ENCODE measurements around the gene ZXDC. TPM values are rescaled to one million over a fixed set of nuclear protein-coding genes. Genes with fewer than 3 reads are reported as not detected.
A peak's percentile ranks its signal among the peaks of the same experiment; 100 is the strongest.

Gene ZXDC
- total RNA-seq, 1 donor from 2014 or later, result 36.8 TPM

DNA sequence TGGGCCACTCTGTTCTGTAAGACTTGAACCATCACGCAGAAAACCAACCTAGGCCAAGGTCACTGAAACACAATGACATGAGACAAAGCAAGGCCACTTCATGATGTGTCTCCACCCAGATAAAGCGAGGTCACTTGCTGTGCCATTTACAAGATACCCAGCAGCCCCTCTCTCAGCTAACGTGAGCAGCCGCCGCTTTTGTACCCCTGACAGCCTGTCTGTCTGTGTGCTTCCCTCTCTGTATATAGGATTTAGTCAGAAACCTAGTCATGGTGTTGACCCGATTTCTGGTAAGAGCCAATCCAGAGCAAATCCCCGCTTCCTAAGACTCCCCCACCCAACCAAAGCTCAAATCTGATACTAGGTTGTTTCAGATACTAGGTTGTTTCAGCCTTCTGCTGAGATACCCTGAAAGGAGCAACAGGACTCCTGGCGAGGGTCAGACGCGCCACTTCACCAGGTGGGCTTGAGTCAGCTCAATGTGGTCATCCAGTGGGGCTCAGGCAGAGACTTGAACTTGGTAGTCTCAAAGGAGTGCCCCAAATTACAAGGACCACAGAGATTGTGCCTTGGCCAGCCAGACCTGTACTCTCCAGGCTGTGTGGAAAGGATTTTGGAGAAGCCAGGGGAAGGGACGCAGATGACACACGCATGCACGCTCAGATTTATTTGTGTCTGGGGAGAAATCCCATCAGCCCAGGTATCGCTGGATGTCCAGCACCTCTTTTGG lies 3.1 kb upstream of the ZXDC start:
- no peaks in the 10 kb centered on the region for H3K36me3 ChIP-seq

DNA sequence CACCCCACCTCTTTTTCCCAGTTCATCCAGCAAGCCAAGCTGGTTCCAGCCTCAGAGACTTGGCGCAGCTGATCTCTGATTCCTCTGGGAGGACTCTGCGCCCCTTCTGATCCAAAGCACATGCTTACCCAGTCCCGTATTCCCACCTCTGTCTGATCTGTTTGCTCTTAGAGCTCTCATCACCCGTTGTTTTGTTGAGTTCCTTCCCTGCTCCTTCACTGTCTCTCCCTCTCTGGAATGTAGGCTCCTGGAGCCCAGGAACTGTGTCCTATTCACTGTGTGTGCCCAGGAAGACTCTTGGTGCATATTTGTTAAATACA lies 1.3 kb upstream of the ZXDC start:
- no peaks in the 10 kb centered on the region for H3K27me3 ChIP-seq
- TF ChIP-seq POLR2A (IDR thresholded peaks at IDR 0.05) (no peak), POLR2AphosphoS5 (IDR thresholded peaks at IDR 0.05; ENCODE audit: insufficient read depth in 1 of 2, low read depth in 1 of 2) (no peak)
- TF ChIP-seq, protein P1, sequence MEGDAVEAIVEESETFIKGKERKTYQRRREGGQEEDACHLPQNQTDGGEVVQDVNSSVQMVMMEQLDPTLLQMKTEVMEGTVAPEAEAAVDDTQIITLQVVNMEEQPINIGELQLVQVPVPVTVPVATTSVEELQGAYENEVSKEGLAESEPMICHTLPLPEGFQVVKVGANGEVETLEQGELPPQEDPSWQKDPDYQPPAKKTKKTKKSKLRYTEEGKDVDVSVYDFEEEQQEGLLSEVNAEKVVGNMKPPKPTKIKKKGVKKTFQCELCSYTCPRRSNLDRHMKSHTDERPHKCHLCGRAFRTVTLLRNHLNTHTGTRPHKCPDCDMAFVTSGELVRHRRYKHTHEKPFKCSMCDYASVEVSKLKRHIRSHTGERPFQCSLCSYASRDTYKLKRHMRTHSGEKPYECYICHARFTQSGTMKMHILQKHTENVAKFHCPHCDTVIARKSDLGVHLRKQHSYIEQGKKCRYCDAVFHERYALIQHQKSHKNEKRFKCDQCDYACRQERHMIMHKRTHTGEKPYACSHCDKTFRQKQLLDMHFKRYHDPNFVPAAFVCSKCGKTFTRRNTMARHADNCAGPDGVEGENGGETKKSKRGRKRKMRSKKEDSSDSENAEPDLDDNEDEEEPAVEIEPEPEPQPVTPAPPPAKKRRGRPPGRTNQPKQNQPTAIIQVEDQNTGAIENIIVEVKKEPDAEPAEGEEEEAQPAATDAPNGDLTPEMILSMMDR (IDR thresholded peaks at IDR 0.05), result no peak
- no peaks in the 10 kb centered on the region for H3K9me3 ChIP-seq
- intact Hi-C loops (cut with DNase I), result loop anchor here (10.0 kb wide), 1 partner anchor 122 kb away; the partner anchor contains the start of gene KLF15
- peaks cover 37% of the 10 kb centered on the region for H3K4me1 ChIP-seq
- no peak overlapping the region for H3K4me3 ChIP-seq
- H3K27ac ChIP-seq, result peak overlapping the region; percentile 90
- no peaks in the 10 kb centered on the region for H3K36me3 ChIP-seq
- no peak for DNase-seq (ENCODE audit: extremely low spot score in 2 of 2)

More for the DNA sequence above, 3.1 kb upstream of the ZXDC start:
- intact Hi-C loops (cut with DNase I), result loop anchor here (10.0 kb wide), 1 partner anchor 124 kb away; the partner anchor contains the start of gene KLF15
- Histone ChIP-seq H3K9me3 (no peaks in the 10 kb centered on the region), H3K27me3 (no peaks in the 10 kb centered on the region), H3K27ac (no peak overlapping the region), H3K4me3 (no peak overlapping the region), H3K4me1 (peaks cover 20% of the 10 kb centered on the region)
- TF ChIP-seq POLR2AphosphoS5 (IDR thresholded peaks at IDR 0.05; ENCODE audit: insufficient read depth in 1 of 2, low read depth in 1 of 2) (no peak), POLR2A (IDR thresholded peaks at IDR 0.05) (no peak)
- TF ChIP-seq, protein P1 (IDR thresholded peaks at IDR 0.05), result no peak
- no peak for DNase-seq (ENCODE audit: extremely low spot score in 2 of 2)

DNA sequence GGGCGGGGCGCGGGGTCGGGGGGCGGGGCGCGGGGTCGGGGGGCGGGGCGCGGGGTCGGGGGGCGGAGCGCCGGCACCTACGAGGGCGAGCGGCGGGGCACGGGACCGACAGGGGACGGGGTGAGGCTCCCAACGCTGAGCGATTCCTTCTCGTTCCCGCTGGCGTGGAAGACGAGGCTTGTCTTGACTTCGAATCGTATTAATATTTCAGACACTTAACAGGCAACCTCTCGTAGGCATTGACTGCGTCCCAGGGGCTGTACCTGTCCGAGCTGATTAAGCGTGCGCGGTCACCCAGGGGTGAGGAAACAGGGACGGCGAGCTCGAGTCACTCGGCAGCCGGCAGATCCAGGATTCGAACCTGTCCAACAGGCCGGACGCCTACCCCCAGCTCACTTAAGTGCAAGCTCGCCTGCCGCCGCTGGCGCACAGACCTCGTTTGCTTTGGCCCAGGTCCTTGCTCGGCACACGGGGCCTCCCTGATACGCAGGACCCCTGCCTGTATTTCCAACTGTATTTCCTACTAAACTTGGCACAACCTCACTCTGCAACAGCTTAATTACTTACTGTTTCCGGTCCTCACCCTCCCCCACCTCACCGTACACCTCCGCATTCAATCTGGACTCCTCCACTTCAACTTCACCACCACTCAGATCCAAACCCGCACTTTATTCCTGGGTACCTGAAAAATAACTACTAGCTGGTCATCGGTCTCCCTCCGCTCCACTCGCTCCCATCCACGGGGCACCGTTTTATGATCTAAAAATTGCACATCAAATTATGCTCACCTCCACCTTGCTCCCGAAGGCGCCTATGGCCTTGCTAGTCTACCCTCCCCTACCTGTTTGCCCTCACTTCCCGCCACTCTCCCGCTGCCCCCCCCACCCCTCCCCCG lies 722 bp upstream of the ZXDC start:
- Histone ChIP-seq H3K9me3 (no peaks in the 10 kb centered on the region), H3K36me3 (peaks cover 0 to 2% of the 10 kb centered on the region in 2 donors), H3K27me3 (no peaks in the 10 kb centered on the region), H3K27ac (peak overlapping the region; percentile 90), H3K4me1 (peaks cover 43% of the 10 kb centered on the region), H3K4me3 (peak overlapping the region; percentile 55 to 74)
- DNase-seq (ENCODE audit: extremely low spot score in 2 of 2), result peak in 1 of 2 donors; percentile 93
- intact Hi-C loops (cut with DNase I), result loop anchor here (10.0 kb wide), 1 partner anchor 122 kb away; the partner anchor contains the start of gene KLF15
- TF ChIP-seq POLR2A (IDR thresholded peaks at IDR 0.05), result peak in 1 of 2 donors; percentile 79
- TF ChIP-seq, protein P1 (IDR thresholded peaks at IDR 0.05), result no peak
- peak in 1 of 2 donors; percentile 88 for TF ChIP-seq POLR2AphosphoS5 (IDR thresholded peaks at IDR 0.05; ENCODE audit: insufficient read depth in 1 of 2, low read depth in 1 of 2)

DNA sequence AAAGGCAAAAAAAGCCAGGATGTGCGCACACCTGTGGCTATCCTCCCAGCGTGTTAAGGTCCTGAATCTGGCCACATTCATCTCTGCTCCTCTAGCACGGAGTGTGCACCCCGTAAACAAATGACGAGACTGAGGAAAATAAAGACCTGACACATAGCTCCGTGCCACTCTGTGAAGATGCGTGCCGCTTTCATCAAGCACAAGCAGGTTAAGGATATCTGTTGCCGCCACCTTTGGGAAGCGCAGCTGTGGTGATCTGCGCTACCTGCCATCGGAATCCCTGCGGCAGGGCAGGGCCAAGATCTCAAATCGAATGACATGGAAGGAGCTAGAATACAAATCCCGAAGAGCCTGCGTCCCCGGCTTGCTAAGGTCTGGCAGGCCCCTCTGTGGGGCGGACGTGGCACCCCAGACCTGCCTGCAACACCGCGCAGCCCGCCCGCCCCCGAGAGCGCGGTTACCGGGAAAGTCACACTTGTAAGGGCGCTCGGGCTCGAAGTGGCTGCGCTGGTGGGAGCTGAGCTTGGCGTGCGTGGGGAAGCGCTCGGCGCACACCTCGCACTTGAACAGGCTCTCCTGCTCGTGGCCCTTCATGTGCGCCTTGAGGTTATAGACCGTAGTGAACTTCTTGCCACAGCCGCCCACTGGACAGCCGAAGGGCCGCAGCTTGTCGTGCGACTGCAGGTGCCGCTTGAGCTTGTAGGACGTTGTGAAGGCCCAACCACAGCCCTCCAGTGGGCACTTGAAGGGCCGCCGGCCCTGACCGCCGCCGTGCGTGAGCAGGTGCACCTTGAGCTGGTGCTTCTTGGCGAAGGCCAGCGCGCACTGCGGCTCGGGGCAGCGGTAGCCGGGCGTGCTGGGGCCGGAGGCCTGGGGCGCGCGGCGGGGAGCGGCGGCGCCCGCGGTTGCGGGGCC lies 936 bp downstream of the ZXDC start:
- H3K9me3 ChIP-seq, result no peaks in the 10 kb centered on the region
- no peak for TF ChIP-seq POLR2A (IDR thresholded peaks at IDR 0.05)
- peaks cover 4 to 18% of the 10 kb centered on the region in 2 donors for H3K36me3 ChIP-seq
- peaks cover 51% of the 10 kb centered on the region for H3K4me1 ChIP-seq
- intact Hi-C loops (cut with DNase I), result loop anchor here (10.0 kb wide), 1 partner anchor 120 kb away; the partner anchor contains the start of gene KLF15
- H3K27me3 ChIP-seq, result no peaks in the 10 kb centered on the region
- H3K27ac ChIP-seq, result peak overlapping the region; percentile 89
- no peak for DNase-seq (ENCODE audit: extremely low spot score in 2 of 2)
- H3K4me3 ChIP-seq, result peak overlapping the region; percentile 55 to 88
